Measurements from ENCODE around the gene BCR.

Gene BCR

GRCh38 chr22:23292453-23293350, 112.4 kb downstream of the BCR start:
- TF ChIP-seq POLR2A (IDR thresholded peaks at IDR 0.05; ENCODE audit: extremely low read depth, insufficient read length) (no peak), CTCF (IDR thresholded peaks at IDR 0.05; ENCODE audit: low read depth, low read length) (no peak), MAX (IDR thresholded peaks at IDR 0.05; ENCODE audit: low read depth, low read length) (no peak), MYC (IDR thresholded peaks at IDR 0.05; ENCODE audit: low read depth, low read length) (no peak)
- no peak overlapping the region for H3K4me3 ChIP-seq (ENCODE audit: low read depth, low read length)
- no peak for DNase-seq (ENCODE audit: low read depth)

- DNase-seq (ENCODE audit: low read depth): no peak
- TF ChIP-seq POLR2A (IDR thresholded peaks at IDR 0.05; ENCODE audit: extremely low read depth, insufficient read length): no peak
- TF ChIP-seq CTCF (IDR thresholded peaks at IDR 0.05; ENCODE audit: low read depth, low read length): no peak
- TF ChIP-seq MYC (IDR thresholded peaks at IDR 0.05; ENCODE audit: low read depth, low read length): no peak
- no peak for TF ChIP-seq MAX (IDR thresholded peaks at IDR 0.05; ENCODE audit: low read depth, low read length)
- H3K4me3 ChIP-seq (ENCODE audit: low read depth, low read length): no peak overlapping the region
Observed at GRCh38 chr22:23293720-23294119, 113.4 kb downstream of the BCR start.

GRCh38 chr22:23294221-23294620, 113.9 kb downstream of the BCR start:
- no peak overlapping the region for H3K4me3 ChIP-seq (ENCODE audit: low read depth, low read length)
- no peak for DNase-seq (ENCODE audit: low read depth)
- TF ChIP-seq POLR2A (IDR thresholded peaks at IDR 0.05; ENCODE audit: extremely low read depth, insufficient read length) (no peak), MAX (IDR thresholded peaks at IDR 0.05; ENCODE audit: low read depth, low read length) (no peak), CTCF (IDR thresholded peaks at IDR 0.05; ENCODE audit: low read depth, low read length) (no peak), MYC (IDR thresholded peaks at IDR 0.05; ENCODE audit: low read depth, low read length) (no peak)

GRCh38 chr22:23300476-23300875, 120.2 kb downstream of the BCR start:
- TF ChIP-seq CTCF (IDR thresholded peaks at IDR 0.05; ENCODE audit: low read depth, low read length): no peak
- TF ChIP-seq MYC (IDR thresholded peaks at IDR 0.05; ENCODE audit: low read depth, low read length): no peak
- no peak for TF ChIP-seq MAX (IDR thresholded peaks at IDR 0.05; ENCODE audit: low read depth, low read length)
- no peak for TF ChIP-seq POLR2A (IDR thresholded peaks at IDR 0.05; ENCODE audit: extremely low read depth, insufficient read length)
- DNase-seq (ENCODE audit: low read depth): no peak

GRCh38 chr22:23301591-23301990, 121.3 kb downstream of the BCR start:
- no peak for TF ChIP-seq MAX (IDR thresholded peaks at IDR 0.05; ENCODE audit: low read depth, low read length)
- TF ChIP-seq MYC (IDR thresholded peaks at IDR 0.05; ENCODE audit: low read depth, low read length): no peak
- no peak for TF ChIP-seq CTCF (IDR thresholded peaks at IDR 0.05; ENCODE audit: low read depth, low read length)
- TF ChIP-seq POLR2A (IDR thresholded peaks at IDR 0.05; ENCODE audit: extremely low read depth, insufficient read length): no peak
- no peak for DNase-seq (ENCODE audit: low read depth)

More at GRCh38 chr22:23300476-23300875, 120.2 kb downstream of the BCR start:
- no peak overlapping the region for H3K4me3 ChIP-seq (ENCODE audit: low read depth, low read length)

More at GRCh38 chr22:23301591-23301990, 121.3 kb downstream of the BCR start:
- no peak overlapping the region for H3K4me3 ChIP-seq (ENCODE audit: low read depth, low read length)

Data from NB4 (cell line).